Astrocyte (in vitro differentiated cells and primary cell): Measurements from ENCODE around the gene SSTR4. TPM values are rescaled to one million over a fixed set of nuclear protein-coding genes. Genes with fewer than 3 reads are reported as not detected.

Experiments
- DNase-seq: peaks from one replicate; pipeline ENCODE4 v3.0.0-alpha.2; 2010; ENCODE audit warnings: low read depth
- FAIRE-seq: peaks from 2 replicates; lab custom pipeline; 2011; peaks lifted over from hg19 to GRCh38; lab: Jason Lieb, UNC
- H2AFZ ChIP-seq: 2 replicates; pipeline ENCODE4 v1.6.0; 2012; ENCODE audit warnings: low read depth, low read length, inconsistent platforms
- H3K27ac ChIP-seq: 2 replicates; pipeline ENCODE4 v1.5.1; 2011; ENCODE audit warnings: low read depth, low read length, inconsistent platforms
- H3K27me3 ChIP-seq: 2 replicates; pipeline ENCODE4 v1.6.0; 2011; ENCODE audit warnings: low read length, inconsistent platforms; ENCODE audit not compliant: insufficient read depth
- H3K36me3 ChIP-seq: 2 replicates; pipeline ENCODE4 v1.5.1; 2011; ENCODE audit warnings: low read length, inconsistent platforms; ENCODE audit not compliant: insufficient read depth
- H3K4me1 ChIP-seq: 2 replicates; pipeline ENCODE4 v1.5.1; 2011; ENCODE audit warnings: low read length, inconsistent platforms; ENCODE audit not compliant: insufficient read depth
- H3K4me2 ChIP-seq: 2 replicates; pipeline ENCODE4 v1.6.0; 2012; ENCODE audit warnings: low read length, inconsistent platforms
- H3K4me3 ChIP-seq: 2 replicates; pipeline ENCODE4 v1.5.1; 2011; ENCODE audit warnings: low read depth, mild to moderate bottlenecking, low read length, inconsistent platforms; ENCODE audit not compliant: insufficient read depth
- H3K79me2 ChIP-seq: 2 replicates; pipeline ENCODE4 v1.6.0; 2012; ENCODE audit warnings: mild to moderate bottlenecking, low read length, inconsistent platforms; ENCODE audit not compliant: insufficient read depth
- H3K9ac ChIP-seq: 2 replicates; pipeline ENCODE4 v1.6.0; 2012; ENCODE audit warnings: mild to moderate bottlenecking, low read length, inconsistent platforms
- H3K9me3 ChIP-seq: 2 replicates; pipeline ENCODE4 v1.5.1; 2012; ENCODE audit warnings: low read depth, mild to moderate bottlenecking, low read length, inconsistent platforms; ENCODE audit not compliant: insufficient read depth
- H4K20me1 ChIP-seq: 2 replicates; pipeline ENCODE4 v1.6.0; 2012; ENCODE audit warnings: low read length, inconsistent platforms; ENCODE audit not compliant: insufficient read depth
- H3K27ac Mint-ChIP-seq: one replicate; pipeline ENCODE4 v1.8.0; 2021; ENCODE audit warnings: mild to moderate bottlenecking, mixed read lengths; ENCODE audit not compliant: unreplicated experiment
- H3K27me3 Mint-ChIP-seq: one replicate; pipeline ENCODE4 v1.8.0; 2021; ENCODE audit warnings: low read depth, mixed read lengths; ENCODE audit not compliant: unreplicated experiment
- H3K36me3 Mint-ChIP-seq: one replicate; pipeline ENCODE4 v1.8.0; 2021; ENCODE audit warnings: low read depth, mixed read lengths; ENCODE audit not compliant: unreplicated experiment
- H3K4me1 Mint-ChIP-seq: one replicate; pipeline ENCODE4 v1.8.0; 2021; ENCODE audit warnings: low read depth, mixed read lengths; ENCODE audit not compliant: unreplicated experiment
- H3K4me3 Mint-ChIP-seq: one replicate; pipeline ENCODE4 v1.8.0; 2021; ENCODE audit warnings: mild to moderate bottlenecking, moderate library complexity, mixed read lengths; ENCODE audit not compliant: unreplicated experiment
- H3K9me3 Mint-ChIP-seq: one replicate; pipeline ENCODE4 v1.8.0; 2021; ENCODE audit warnings: mild to moderate bottlenecking, mixed read lengths; ENCODE audit not compliant: unreplicated experiment
- CTCF ChIP-seq: IDR thresholded peaks from 2 replicates; pipeline ENCODE4 v1.5.1; 2011; ENCODE audit warnings: low read depth, mild to moderate bottlenecking, inconsistent platforms, low read length, moderate library complexity; ENCODE audit not compliant: insufficient read depth
- EZH2 ChIP-seq: IDR thresholded peaks from 2 replicates; pipeline ENCODE4 v1.6.1; 2012; ENCODE audit warnings: mild to moderate bottlenecking, low read length, inconsistent platforms; ENCODE audit not compliant: insufficient read depth
- total RNA-seq: library from RNA; stranded (reverse); gene quantifications from 2 replicates; pipeline ENCODE4 v1.2.1, GENCODE V29; 2021

The SSTR4 gene
- total RNA-seq, 1 donor from 2014 or later = not detected

GRCh38 chr20:23033918-23034317 lies 1.2 kb upstream of the SSTR4 start:
- Mint-ChIP-seq H3K4me3 (no peak overlapping the region), H3K27ac (no peak overlapping the region), H3K36me3 (peaks cover 1% of the 10 kb centered on the region), H3K27me3 (peaks cover 77% of the 10 kb centered on the region), H3K4me1 (peaks cover 1% of the 10 kb centered on the region), H3K9me3 (peaks cover 7% of the 10 kb centered on the region)
- Histone ChIP-seq H3K4me1 (no peaks in the 10 kb centered on the region), H3K9ac (no peak overlapping the region), H4K20me1 (no peaks in the 10 kb centered on the region), H3K9me3 (no peaks in the 10 kb centered on the region), H3K36me3 (no peaks in the 10 kb centered on the region), H3K27me3 (peaks cover 10% of the 10 kb centered on the region), H3K4me3 (no peak overlapping the region), H3K4me2 (no peak overlapping the region), H3K27ac (no peak overlapping the region), H3K79me2 (no peaks in the 10 kb centered on the region), H2AFZ (no peak overlapping the region)
- FAIRE-seq = no peak
- TF ChIP-seq EZH2 (no peak), CTCF (no peak)
- DNase-seq = no peak

DNA sequence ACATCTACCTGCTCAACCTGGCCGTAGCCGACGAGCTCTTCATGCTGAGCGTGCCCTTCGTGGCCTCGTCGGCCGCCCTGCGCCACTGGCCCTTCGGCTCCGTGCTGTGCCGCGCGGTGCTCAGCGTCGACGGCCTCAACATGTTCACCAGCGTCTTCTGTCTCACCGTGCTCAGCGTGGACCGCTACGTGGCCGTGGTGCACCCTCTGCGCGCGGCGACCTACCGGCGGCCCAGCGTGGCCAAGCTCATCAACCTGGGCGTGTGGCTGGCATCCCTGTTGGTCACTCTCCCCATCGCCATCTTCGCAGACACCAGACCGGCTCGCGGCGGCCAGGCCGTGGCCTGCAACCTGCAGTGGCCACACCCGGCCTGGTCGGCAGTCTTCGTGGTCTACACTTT lies 619 bp downstream of the SSTR4 start:
- H3K9me3 Mint-ChIP-seq = peaks cover 7% of the 10 kb centered on the region
- no peaks in the 10 kb centered on the region for H3K4me1 ChIP-seq
- H4K20me1 ChIP-seq = no peaks in the 10 kb centered on the region
- no peak overlapping the region for H3K4me3 ChIP-seq
- no peaks in the 10 kb centered on the region for H3K9me3 ChIP-seq
- no peak overlapping the region for H3K4me3 Mint-ChIP-seq
- H2AFZ ChIP-seq = no peak overlapping the region
- H3K4me1 Mint-ChIP-seq = peaks cover 15% of the 10 kb centered on the region
- no peak overlapping the region for H3K27ac ChIP-seq
- H3K4me2 ChIP-seq = no peak overlapping the region
- H3K36me3 ChIP-seq = no peaks in the 10 kb centered on the region
- no peak overlapping the region for H3K27ac Mint-ChIP-seq
- DNase-seq (no peak), FAIRE-seq (no peak)
- peaks cover 1% of the 10 kb centered on the region for H3K36me3 Mint-ChIP-seq
- peaks cover 10% of the 10 kb centered on the region for H3K27me3 ChIP-seq
- no peak overlapping the region for H3K9ac ChIP-seq
- no peak for TF ChIP-seq CTCF
- TF ChIP-seq EZH2 = no peak
- no peaks in the 10 kb centered on the region for H3K79me2 ChIP-seq
- peaks cover 71% of the 10 kb centered on the region for H3K27me3 Mint-ChIP-seq

- peaks cover 10% of the 10 kb centered on the region for H3K27me3 ChIP-seq
These were observed 1.3 kb downstream of the SSTR4 start for GRCh38 chr20:23036371-23036770.

More at GRCh38 chr20:23036371-23036770, 1.3 kb downstream of the SSTR4 start:
- TF ChIP-seq EZH2 = no peak
- Histone ChIP-seq H3K79me2 (no peaks in the 10 kb centered on the region), H3K4me1 (no peaks in the 10 kb centered on the region), H3K4me2 (no peak overlapping the region), H3K27ac (no peak overlapping the region), H3K36me3 (no peaks in the 10 kb centered on the region), H4K20me1 (no peaks in the 10 kb centered on the region), H3K9me3 (no peaks in the 10 kb centered on the region), H3K4me3 (no peak overlapping the region), H2AFZ (no peak overlapping the region), H3K9ac (no peak overlapping the region)
- Mint-ChIP-seq H3K36me3 (peaks cover 1% of the 10 kb centered on the region), H3K4me3 (no peak overlapping the region), H3K27me3 (peaks cover 65% of the 10 kb centered on the region), H3K4me1 (peaks cover 15% of the 10 kb centered on the region), H3K9me3 (peaks cover 7% of the 10 kb centered on the region), H3K27ac (peak overlapping the region; percentile 85)
- no peak for DNase-seq
- FAIRE-seq = no peak
